DMS79 (cell line): ENCODE measurements around the gene CAPRIN2.

Source experiments
- DNase-seq: peaks from one replicate; lab custom pipeline; 2025; lab: John Stamatoyannopoulos, UW

CAPRIN2 gene

DNA sequence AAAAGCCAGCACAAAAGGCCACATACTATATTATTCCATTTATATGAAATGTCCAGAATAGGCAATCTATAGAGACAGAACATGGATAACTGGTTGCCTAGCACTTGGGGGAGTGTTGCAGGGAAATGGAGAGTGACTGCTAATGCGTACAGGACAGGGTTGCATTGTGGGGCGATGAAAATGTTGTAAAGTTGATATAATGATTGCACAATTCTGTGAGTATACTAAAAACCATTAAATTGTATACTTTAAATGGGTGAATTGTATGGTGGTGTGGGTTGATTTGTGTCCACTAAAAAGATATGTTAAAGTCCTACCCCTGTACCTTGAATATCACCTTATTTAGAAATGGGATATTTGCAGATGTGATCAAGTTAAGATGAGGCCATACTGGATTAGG is 7.0 kb upstream of the CAPRIN2 start:
- DNase-seq, result no peak

DNA sequence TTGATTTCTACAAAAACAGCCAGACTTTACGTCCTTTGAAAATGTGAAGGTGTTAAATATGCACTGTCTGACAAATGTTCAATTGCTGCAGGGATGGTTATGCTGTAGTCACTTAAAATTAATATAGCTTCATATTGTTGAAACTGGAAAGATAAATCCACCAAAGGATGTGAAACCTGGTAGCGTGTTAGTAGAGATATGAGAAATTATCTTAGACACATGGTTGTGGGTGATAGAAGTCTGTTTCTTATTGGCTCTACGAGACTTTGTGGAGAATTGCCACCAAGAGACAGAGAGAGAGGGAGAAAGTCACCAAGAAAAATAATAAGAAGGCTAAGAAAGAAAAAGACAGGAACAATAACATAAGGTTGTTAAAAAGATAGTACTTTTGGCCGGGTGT is 2.6 kb upstream of the CAPRIN2 start:
- no peak for DNase-seq

DNA sequence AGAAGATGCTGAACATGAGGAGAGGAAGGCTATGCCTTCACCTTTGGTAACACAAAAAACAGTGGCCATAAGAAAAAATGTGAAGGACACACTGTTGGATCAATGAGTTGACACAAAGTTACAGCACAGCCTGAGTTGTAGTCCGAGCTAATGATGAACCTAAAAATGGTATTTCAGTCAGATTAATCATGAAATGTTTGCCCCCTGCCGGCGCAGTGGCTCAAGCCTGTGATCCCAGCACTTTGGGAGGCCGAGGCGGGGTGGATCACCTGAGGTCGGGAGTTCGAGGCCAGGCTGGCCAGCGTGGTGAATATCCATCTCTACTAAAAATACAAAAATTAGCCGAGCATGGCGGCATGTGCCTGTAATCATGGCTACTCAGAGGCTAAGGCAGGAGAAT is 1.3 kb upstream of the CAPRIN2 start:
- DNase-seq, result no peak

- DNase-seq, result no peak
These were observed 628 bp upstream of the CAPRIN2 start for GRCh38 chr12:30755395-30755762.

GRCh38 chr12:30754383-30754749 is 385 bp downstream of the CAPRIN2 start:
- DNase-seq, result peak; percentile 39

DNA sequence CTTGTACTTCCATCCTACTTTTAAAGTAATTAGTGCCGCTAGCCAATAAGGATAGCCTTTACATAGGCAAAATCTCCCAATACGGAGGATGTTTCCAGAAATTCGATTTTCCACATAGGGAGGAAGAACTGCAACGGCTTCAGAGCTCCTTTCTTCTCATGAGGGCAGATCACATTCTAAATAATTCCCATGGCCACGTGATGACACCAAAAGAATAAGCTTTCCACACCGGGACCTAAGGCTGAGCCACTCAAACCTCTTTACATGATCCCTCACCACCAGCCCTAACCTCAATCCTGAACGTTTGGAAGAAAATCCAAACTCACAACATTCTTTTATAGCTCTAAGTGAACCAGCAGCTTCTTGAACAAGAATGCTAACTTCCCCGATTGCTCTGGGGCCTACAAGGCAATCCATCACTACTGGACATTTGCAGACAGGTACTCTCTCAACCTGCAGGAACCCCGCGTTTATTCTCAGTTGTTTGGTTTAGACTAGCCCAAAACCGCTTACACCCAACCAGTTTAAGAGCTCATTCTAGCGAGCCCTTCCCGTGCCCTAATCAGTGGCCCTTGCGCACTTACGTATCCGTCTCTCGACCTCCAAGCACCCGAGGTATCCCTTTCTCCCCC is 884 bp downstream of the CAPRIN2 start:
- DNase-seq, result no peak

- no peak for DNase-seq
These were observed 1.5 kb downstream of the CAPRIN2 start for GRCh38 chr12:30753233-30753632.

DNA sequence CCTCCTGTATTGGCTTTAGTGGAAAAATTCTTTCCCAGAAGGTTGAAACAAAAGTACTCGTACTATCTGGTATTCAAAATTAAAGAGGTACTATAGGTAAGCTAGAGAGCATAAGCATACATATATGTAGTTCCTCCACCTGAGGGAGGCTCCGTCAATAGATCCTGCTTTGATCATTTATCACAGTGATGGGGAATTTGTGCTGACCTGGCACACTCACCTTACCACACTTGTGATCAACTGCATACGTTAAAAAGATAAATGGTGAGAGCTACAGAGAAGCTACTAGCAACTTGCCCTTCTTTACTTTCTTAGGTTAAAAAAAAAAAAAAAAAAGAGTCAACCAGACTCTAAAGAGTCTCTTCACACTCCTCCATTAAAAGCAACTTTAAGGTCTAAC is 2.5 kb downstream of the CAPRIN2 start:
- DNase-seq, result no peak

GRCh38 chr12:30748147-30748546 is 6.6 kb downstream of the CAPRIN2 start:
- no peak for DNase-seq

DNA sequence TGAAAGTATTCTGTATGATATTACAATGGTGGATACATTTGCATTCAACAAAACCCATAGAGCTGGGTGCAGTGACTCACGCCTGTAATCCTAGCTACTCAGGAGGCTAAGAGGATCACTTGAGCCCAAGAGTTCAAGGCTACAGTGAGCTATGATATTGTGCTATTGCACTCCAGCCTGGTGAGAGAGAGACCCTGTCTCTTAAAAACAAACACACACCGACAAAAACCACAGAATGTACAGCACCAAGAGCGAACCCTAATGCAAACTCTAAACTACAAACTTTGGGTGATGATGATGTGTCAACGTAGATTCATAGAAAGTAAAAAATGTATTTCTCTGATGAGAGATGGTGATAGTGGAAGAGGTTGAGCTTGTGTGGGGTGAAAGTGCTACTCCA is 8.6 kb downstream of the CAPRIN2 start:
- DNase-seq, result no peak

DNA sequence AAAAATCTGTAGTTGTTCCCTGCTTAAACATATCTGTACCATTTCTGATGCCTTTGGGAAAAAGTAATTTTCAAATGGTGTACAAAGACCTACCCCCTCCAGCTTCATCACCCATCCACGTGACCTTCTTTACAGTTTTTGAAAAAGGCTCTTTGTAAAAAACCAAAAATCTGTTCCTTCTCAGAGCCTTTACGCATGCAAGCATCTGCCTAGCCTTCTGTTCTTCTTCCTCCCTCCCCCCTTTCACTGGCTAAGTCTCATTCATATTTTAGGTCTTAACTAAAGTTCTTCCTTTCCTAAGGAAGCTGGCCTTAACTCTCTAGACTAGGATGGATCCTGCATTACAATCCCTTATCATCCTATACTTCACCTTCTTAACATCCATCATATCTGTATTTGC is 10.4 kb downstream of the CAPRIN2 start:
- no peak for DNase-seq

DNA sequence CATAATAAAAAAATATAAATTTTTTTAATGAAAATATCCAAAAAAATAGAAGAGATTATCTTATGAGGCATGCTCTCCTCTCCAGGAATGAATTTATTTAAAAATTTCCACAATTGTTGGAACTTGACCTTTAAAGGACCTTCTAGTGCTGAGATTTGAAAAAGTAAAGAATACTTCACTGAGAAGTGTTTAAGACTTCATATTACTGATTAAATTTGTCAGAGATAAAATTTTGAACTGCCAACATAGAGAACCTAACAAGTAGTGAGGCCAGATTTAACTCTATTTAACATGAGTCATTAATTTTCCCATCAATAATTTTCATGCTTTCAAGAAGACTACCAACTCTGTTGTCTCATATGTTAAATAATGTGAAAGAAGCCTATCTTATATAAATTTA is 14.5 kb downstream of the CAPRIN2 start:
- no peak for DNase-seq

DNA sequence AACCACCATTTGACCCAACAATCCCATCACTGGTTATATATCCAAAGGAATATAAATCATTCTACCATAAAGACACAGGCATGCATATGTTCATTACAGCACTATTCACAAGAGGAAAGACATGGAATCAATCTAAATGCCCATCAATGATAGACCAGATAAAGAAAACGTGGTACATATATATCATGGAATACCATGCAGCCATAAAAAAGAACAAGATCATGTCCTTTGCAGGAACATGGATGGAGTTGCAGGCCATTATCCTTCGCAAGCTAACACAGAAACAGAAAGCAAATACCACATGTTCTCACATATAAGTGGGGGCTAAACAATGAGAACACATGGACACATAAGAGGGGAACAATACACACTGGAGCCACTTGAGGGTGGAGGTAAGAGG is 15.7 kb downstream of the CAPRIN2 start:
- DNase-seq, result no peak

DNA sequence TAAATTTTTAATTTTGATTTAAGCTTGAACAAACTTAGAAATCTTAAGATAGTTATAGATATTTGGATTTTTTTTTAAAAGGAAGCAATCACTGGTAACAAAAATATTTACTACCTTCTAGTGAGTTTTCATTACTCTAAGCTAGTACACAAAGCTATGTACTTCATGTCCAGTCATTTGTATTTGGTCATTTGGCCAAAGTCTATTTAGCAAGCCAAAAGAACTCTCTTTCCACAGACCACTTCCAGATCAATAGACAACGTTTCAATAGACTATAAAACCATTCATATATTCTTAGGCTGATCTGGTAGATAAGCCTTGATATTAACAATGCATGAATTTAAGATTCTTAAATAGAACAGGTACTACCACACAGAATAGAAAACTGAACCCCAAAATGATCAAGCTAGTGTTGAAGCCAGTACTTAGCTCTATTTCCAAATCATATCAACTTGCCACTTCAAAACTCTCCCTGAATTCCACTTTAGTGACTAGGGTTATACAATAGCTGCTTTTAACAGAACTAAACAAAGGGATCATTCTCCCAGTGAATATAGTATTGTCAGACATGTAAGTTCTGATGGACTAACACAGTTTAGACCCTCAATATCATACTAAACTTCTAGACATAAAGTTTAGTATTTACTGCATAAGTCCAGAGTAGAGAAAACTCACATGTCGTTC is 21.7 kb downstream of the CAPRIN2 start:
- no peak for DNase-seq

- no peak for DNase-seq
These were observed 24.7 kb downstream of the CAPRIN2 start for GRCh38 chr12:30730011-30730410.

GRCh38 chr12:30729547-30729946 is 25.2 kb downstream of the CAPRIN2 start:
- DNase-seq, result no peak

DNA sequence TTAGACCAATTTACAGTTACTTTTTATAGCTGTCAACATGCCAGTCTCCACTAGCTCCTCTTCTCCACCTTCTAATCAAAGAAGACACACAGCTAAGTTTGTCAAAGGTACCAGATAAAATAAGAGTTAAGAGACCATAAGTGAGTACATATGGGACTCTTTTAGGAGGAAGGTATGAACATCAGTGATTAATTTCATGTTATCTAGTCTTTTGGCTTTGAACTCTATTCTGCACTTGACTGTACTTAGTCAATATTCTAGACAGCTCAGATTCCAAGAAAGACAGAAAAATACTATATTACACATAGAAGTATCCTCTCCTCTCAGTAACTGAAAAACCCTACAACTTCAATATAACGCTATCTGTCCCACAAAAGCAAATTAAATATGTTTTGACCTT is 28.1 kb downstream of the CAPRIN2 start:
- DNase-seq, result no peak

GRCh38 chr12:30725739-30726138 is 29.0 kb downstream of the CAPRIN2 start:
- DNase-seq, result no peak

GRCh38 chr12:30719060-30719459 is 35.7 kb downstream of the CAPRIN2 start:
- DNase-seq, result no peak

GRCh38 chr12:30707613-30708342 is 47.0 kb downstream of the CAPRIN2 start:
- DNase-seq, result no peak

- DNase-seq, result no peak
These were observed 48.3 kb downstream of the CAPRIN2 start for GRCh38 chr12:30706476-30706875.

- DNase-seq, result no peak
These were observed 53.7 kb downstream of the CAPRIN2 start for GRCh38 chr12:30701056-30701455.

DNA sequence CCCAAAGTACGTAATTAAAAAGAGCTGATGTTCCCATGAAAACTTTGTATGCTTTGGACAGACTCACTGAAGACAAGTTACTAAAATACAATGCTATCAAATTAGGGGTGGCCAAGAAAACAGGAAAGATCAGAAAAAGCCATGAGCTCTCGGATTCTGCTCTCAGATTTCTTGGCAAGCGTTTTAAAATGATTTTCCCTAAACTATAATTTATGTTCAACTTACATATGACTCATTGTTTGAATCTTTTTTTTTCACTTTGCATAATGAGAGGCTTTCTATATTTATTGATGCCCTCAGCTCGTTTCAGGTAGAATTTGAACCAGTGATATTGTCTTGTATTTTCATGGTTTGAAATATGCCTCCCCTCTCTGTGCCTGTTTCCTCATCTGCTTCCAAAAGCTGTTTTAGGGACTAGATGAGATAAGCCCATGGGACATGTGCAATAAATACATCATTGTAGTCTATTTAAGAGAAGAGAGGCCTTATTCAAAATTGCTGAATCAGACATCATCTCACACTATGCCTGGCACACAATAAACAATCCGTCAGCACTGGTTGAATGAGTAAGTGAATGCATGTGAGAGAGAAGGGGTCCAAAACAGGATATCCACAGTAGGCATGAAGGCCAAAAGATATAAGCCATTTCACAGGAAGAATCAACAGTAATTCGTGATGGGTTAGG is 54.4 kb downstream of the CAPRIN2 start:
- DNase-seq, result no peak
